ENCODE data around the gene ARHGAP24. TPM values are rescaled to one million over a fixed set of nuclear protein-coding genes. Genes with fewer than 3 reads are reported as not detected.

ARHGAP24 gene
- total and polyA plus RNA-seq, 2 of the 13 experiments (the other 11 are each of a cell fraction or from before 2014, with no cell fraction given): 0.07 to 0.55 TPM

- in situ Hi-C loops (cut with HindIII; ENCODE audit: extremely low pct_ligation_motif_present, low pct_unique_long_range_greater_than_20kb): no loop called here
- FAIRE-seq: no peak
- Histone ChIP-seq H3K27me3 (ENCODE audit: control insufficient read depth in 1 of 2, insufficient read depth in 2 of 2, low read length in 2 of 2) (no peaks in the 10 kb centered on the region), H3K36me3 (replicated peaks in 1 of 2; ENCODE audit: control insufficient read depth in 1 of 2, insufficient read depth in 2 of 2, low read length in 2 of 2) (no peaks in the 10 kb centered on the region), H3K4me3 (replicated peaks in 1 of 3; ENCODE audit: insufficient read depth in 1 of 3, low read depth in 2 of 3, low read length in 3 of 3) (no peak overlapping the region), H3K4me1 (ENCODE audit: insufficient read depth, low read length) (no peaks in the 10 kb centered on the region), H2AFZ (ENCODE audit: low read length) (no peak overlapping the region), H3K4me2 (ENCODE audit: low read depth, low read length) (no peak overlapping the region), H3K79me2 (ENCODE audit: insufficient read depth, low read length) (no peaks in the 10 kb centered on the region), H3K27ac (ENCODE audit: extremely low read length, insufficient read depth, low read length) (no peak overlapping the region), H3K9me3 (ENCODE audit: low read length) (no peaks in the 10 kb centered on the region), H4K20me1 (ENCODE audit: insufficient read depth, low read length) (no peaks in the 10 kb centered on the region), H3K9ac (ENCODE audit: insufficient read depth, low read depth, low read length) (no peak overlapping the region)
- no peak for ATAC-seq
- CTCF ChIA-PET (ENCODE audit: low intra/inter-chr PET ratio, low total read pairs): no interaction called here
- POLR2A ChIA-PET: no interaction called here
- DNase-seq (ENCODE audit: low spot score): no peak
- WGBS (ENCODE audit: low lambda C conversion rate): 0% methylated on average over 1 of the region's 1 CpG
- intact Hi-C loops (cut with micrococcal nuclease; ENCODE audit: unreplicated experiment): no loop called here
- TF ChIP-seq DBP (CRISPR knock-in tag; IDR thresholded peaks at IDR 0.05; ENCODE audit: not compliant biosample characterization) (no peak), RFX5 (IDR thresholded peaks at IDR 0.05; ENCODE audit: low read depth, low read length) (no peak), EED (CRISPR knock-in tag; IDR thresholded peaks at IDR 0.05) (no peak), HMGA1 (CRISPR knock-in tag; conservative IDR thresholded peaks at IDR 0.05) (no peak), ZNF33A (CRISPR knock-in tag; IDR thresholded peaks at IDR 0.05; ENCODE audit: borderline replicate concordance) (no peak), ZNF773 (CRISPR knock-in tag; IDR thresholded peaks at IDR 0.05; ENCODE audit: borderline replicate concordance) (no peak), E2F2 (CRISPR knock-in tag; IDR thresholded peaks at IDR 0.05; ENCODE audit: borderline replicate concordance) (no peak), FOXA3 (CRISPR knock-in tag; IDR thresholded peaks at IDR 0.05) (no peak), CENPBD1 (CRISPR knock-in tag; IDR thresholded peaks at IDR 0.05; ENCODE audit: borderline replicate concordance, low read depth) (no peak), CSRNP1 (CRISPR knock-in tag; IDR thresholded peaks at IDR 0.05) (no peak)
- no TSS peak for BruUV-seq (replicated peaks)
Observed at GRCh38 chr4:85684676-85685075, 209.7 kb downstream of the ARHGAP24 start.

All from HepG2 (cell line).